Hepatic stellate cell (primary cell): Measurements from ENCODE around the gene C2CD5.
A peak's percentile ranks its signal among the peaks of the same experiment; 100 is the strongest.
"Not testable (repeated sequence)": the region's sequence is repeated elsewhere in the genome, so short reads cannot be mapped to it uniquely, and the experiment has no call there.

ENCODE experiments used
- DNase-seq: peaks from one replicate; pipeline ENCODE4 v3.0.0; 2011; ENCODE audit warnings: low spot score

C2CD5 gene

DNA sequence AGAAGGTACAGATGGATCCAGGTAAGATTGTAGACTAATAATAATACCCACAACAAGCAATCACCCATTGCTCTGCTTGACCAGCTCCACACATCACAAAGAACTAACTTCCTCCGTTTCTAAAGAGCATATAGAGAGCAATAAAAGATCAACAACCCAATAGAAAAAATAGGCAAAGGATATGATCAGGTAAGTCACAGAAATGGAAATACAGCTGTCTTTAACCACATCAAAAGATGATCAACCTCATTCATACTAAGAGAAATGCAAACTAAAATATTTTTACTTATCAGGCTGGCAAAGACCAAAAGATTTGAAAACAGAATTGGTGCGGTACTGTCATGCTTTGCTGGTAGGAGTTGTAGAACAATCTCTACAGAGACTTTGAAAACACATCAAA, 8.9 kb downstream of the C2CD5 start:
- no peak for DNase-seq

GRCh38 chr12:22535038-22535437, 9.3 kb downstream of the C2CD5 start:
- no peak for DNase-seq

GRCh38 chr12:22533155-22533554, 11.2 kb downstream of the C2CD5 start:
- no peak for DNase-seq

- DNase-seq = no peak
These were observed 12.0 kb downstream of the C2CD5 start for GRCh38 chr12:22532317-22532716.

- DNase-seq = no peak
These were observed 13.1 kb downstream of the C2CD5 start for GRCh38 chr12:22531205-22531604.

- no peak for DNase-seq
These were observed 14.9 kb downstream of the C2CD5 start for GRCh38 chr12:22529281-22530060.

DNA sequence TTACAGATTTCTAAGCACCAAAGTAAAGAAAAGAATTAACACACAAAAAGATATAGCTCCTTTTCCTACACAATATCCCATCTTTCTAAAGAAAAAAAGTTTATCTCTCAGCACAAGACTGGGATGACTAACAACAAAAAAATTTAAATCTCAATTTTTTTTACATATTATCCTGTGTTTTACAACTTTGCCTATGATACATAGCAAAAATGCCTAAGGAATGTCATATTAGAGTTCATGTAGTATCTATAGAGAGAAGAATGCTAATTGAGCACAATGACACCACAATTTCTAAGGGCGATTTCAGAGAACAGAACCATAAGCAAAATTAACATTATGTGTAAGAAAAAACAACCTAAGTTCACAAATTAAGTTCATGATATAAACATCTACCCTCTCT, 16.3 kb downstream of the C2CD5 start:
- DNase-seq = peak; percentile 22

GRCh38 chr12:22526836-22527235, 17.5 kb downstream of the C2CD5 start:
- DNase-seq = no peak

DNA sequence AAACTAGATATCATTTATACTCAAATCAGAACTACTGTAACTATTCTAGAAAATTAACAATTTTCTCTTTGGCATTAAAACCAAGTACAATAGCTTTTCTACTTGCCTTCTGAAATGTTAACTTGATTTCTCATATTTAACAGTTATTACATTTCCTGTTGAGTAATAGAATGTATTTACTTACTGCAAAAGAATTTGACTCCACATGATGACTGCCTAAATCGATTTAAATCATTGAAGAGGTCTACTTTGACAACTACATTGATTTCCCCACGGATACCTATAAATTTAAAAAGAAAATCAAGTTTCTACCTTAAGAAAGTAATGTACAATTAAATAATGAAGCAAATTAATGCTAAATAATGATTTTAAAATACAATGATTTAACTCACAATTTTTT, 18.9 kb downstream of the C2CD5 start:
- no peak for DNase-seq

DNA sequence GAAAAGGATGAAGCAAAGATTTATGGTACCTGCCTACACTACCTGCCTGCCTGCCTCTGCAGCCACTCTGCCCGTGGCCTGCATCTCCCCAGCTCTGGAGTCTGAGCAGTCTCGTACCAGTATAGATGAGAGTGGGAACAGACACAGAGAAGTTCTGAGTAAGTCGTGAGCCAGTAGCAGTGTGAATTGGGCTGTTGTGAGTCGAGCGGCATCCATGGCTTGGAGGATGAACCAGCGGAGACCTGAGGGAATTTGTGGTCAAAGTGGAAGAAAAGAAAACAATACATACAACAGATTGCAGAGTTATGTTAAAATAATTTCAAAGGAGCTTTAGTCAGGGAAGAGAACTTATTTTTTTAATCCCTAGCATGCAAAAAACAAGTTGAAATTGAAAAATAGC, 25.3 kb downstream of the C2CD5 start:
- no peak for DNase-seq

DNA sequence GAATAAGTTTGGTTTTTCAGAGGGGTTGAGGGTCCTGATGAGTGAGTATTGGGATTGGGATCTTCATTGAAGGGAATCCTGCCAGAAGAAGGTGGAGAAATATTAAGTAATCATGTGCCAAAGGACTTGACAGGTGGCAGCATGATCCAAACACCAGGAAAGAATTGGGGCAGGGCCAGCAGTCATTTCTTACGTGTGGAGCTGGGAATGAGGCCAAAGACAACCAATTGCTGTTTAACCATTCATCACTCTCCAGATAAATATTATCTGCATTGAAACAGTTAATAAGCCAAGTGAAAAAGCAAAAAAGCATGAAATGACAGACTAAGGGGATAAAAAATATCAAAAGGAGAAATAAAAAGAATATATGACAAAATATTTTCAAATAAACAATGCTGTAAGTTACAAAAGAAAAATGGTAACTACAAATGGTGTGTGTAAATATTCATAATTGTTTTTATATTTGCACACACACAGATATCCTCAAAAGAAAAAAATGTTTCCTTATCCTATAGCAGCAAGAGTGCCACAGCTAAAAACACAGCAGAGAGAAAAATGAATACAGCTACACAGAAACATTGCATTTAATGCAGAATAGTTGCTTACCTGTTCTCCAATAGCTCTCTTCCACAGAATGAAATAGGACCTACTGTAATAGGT, 26.2 kb downstream of the C2CD5 start:
- no peak for DNase-seq

DNA sequence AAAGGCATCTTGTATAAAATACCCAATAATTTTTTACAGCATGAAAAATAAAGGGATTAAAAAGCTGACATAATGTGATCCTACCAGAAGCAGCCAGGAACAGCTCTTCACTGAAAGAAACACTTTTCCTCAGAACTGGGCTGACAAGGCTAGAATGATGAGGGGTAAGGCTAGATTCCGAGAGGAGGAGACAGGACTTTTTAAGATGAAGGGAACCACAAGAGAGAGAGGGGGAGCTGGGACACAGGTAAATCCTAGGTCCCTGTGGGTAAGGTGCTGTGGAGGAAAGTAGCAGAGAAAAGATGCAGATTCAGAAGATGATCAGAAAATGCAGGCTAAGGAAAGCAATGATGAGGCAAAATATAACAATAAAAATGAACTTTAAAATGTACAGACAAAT, 29.5 kb downstream of the C2CD5 start:
- DNase-seq = no peak

- DNase-seq = no peak
These were observed 38.5 kb downstream of the C2CD5 start for GRCh38 chr12:22505826-22506225.

GRCh38 chr12:22500100-22500499, 44.2 kb downstream of the C2CD5 start:
- DNase-seq = no peak

DNA sequence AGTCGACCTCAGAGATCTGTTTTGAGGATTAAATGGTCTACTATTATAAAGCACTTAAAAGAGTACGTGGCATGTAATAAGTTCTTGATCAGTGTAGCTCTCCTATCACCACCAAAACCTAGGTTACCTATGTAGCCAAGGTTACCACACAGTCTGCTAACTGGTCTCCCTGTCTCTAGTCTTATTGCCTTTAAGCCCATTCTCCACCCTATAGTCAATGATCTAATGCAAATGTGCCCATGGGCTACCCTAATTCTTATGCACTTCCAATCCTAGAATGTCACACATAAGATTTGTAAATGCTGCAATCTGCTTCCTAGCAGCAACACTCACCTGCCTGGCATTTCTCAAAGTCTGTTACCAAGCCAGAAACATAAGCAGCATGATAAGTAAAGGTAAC, 44.9 kb downstream of the C2CD5 start:
- no peak for DNase-seq

DNA sequence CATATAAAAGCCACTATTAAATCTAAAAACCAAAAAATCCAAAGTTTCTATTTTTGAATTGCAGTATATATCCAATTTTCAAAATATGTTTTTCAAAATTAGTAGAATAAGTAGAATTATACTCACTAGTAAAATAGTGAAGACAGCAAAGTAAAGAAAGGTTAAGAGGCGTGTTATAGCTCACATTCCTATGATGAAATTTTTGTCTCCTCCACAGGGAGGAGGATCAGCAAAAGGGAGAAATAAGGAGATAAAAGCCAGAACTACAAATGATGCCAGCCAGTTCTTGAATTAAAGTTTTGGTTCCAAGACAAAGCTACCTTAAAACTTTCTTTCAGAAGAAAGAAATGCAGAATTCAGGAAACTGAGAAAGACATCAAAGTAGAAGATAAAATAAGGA, 50.0 kb downstream of the C2CD5 start:
- DNase-seq = no peak

DNA sequence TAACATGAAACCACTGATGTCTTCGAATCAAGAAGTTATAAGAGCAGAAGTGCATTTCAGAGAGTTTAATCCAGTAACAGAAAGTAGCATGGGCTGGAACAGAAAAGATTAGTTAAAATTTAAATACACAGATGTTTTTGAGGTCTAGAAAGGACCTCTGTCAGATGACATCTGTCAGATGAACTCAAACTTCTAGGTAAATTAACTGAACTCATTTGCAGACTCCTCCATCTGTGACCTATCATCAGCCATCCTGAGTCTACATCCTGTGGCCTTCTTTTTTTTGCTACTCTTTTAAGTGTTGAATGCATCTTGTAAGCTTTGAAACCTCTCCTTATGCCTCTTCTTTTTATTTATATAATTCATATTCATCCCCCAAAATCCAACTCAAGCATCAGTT, 53.3 kb downstream of the C2CD5 start:
- no peak for DNase-seq

- no peak for DNase-seq
These were observed 55.9 kb downstream of the C2CD5 start for GRCh38 chr12:22488478-22488877.

DNA sequence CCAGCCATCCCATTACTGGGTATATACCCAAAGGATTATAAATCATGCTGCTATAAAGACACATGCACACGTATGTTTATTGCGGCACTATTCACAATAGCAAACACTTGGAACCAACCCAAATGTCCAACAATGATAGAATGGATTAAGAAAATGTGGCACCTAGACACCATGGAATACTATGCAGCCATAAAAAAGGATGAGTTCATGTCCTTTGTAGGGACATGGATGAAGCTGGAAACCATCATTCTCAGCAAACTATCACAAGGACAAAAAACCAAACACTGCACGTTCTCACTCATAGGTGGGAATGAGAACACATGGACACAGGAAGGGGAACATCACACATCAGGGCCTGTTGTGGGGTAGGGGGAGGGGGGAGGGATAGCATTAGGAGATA, 56.7 kb downstream of the C2CD5 start:
- not testable (repeated sequence) for DNase-seq

DNA sequence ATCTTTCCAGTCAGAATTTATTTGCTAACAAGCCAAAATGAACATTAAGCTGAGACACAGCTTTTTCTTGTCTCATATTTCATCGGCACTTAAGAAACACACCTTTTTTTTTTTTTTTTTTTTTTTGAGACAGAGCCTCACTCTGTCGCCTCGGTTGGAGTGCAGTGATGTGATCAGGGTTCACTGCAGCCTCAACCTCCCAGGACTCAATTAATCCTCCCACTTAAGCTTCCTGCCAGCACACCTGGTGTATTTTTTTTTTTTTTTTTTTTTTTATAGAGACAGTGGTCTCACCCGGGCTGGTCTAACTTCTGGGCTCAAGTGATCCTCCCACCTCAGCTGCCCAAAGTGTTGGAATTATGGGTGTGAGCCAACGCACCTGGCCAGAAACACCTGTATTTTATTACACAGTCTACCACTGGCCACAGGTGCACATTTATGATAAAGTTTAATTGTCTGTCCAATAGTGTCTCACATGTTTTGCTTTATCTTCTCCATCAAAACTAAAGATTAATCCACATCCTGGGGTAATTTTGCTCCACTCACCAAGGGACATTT, 62.7 kb downstream of the C2CD5 start:
- no peak for DNase-seq

DNA sequence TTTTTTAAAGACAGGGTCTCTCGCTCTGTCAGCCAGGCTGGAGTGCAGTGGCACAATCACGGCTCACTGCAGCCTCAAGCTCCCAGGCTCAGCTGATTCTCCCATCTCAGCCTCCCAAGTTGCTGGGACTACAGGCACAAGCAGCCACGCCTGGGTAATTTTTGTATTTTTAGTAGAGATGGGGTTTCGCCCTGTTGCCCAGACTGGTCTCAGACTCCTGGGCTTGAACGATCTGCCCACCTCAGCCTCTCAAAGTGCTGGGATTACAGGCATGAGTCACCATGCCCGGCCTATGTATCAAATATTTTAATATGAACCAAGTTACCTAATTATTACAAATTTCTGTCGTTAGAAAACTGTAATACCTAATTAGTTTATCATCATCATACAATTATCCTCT, 63.5 kb downstream of the C2CD5 start:
- DNase-seq = not testable (repeated sequence)

DNA sequence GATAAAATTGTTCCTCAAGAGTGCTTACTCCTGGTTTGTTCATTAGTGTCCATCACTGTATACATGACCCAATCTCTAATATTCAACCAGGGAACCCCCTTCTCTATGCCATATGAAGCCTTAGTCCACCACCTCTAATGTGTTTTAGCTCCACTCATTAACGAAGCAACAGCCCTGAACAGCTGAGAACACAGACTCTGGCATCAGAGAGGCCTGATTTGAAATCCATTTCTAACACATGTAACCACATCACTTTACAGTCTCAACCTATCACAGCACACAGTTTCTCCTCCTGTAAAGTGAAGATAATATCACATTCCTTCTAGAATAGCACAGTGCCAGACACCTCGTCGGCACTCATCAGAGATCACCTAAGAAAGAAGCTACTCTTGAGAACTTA, 64.3 kb downstream of the C2CD5 start:
- no peak for DNase-seq

DNA sequence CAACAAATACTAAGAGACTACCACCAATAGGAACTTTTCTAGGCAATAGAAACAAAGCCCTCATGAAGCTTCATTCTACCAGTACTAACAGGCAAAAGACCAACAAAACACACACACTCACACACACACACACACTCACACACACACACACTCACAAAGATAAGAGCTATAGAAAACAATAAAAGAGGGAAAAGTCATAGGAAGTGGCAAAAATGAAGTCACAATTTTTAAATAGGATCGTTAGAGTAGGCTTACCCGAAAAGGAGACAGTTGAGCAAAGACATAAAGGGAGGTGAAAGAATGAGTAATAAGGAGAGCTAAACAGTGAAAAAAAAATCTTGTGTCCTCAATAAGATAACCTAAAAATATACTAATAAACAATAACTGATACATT, 66.5 kb downstream of the C2CD5 start:
- DNase-seq = no peak
